ENCODE results near the gene MT1M.

Gene MT1M

DNA sequence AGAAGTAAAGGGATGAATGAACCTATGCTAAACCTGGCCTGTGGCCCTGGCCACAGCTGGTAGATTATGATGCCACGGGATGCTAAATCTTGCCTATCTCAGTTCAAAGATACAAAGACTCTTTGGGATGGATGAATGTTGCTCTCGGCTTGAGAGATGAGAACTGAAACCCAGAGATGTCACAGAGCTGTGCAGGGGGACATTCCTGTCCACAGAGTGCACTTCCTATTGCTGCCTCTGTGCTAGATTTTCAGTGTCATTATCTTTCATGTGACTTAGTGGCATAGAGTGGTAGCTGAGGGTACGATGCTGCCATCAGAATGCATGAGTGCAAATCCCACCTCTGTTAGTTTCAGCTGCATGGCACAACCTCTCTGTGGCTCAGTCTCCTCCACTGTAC, 2.3 kb upstream of the MT1M start:
- no peak for DNase-seq

DNA sequence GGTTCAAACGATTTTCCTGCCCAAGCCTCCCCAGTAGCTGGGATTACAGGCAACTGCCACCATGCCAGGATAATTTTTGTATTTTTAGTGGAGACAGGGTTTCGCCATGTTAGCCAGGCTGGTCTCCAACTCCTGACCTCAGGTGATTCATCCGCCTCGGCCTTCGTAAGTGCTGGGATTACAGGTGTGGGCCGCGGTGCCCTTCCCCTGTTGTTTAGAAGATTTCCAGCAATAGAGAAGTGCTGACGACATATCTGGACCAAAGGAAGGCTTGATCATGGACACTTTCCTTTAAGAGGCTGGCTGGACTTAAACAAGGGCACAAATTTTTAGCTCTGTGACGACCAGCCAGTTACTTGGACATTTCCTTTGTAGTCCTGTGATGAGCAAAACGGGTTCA, 1.3 kb upstream of the MT1M start:
- DNase-seq, result no peak

DNA sequence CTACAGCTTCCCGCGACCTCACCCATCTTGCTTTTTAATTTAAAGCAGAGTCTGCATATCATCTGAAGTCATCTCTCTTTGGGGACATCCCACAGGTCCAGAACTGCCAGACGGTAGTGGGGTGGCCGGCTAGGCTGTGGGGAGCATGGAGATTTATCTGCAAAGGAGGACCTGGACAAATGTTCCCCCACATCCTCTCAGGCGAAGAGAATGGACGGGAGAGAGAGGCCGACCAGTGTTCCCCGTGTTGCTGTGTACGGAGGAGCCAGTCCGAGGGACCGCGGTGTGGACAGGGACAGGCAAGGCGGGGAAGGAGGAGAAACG, 665 bp upstream of the MT1M start:
- DNase-seq, result no peak

DNA sequence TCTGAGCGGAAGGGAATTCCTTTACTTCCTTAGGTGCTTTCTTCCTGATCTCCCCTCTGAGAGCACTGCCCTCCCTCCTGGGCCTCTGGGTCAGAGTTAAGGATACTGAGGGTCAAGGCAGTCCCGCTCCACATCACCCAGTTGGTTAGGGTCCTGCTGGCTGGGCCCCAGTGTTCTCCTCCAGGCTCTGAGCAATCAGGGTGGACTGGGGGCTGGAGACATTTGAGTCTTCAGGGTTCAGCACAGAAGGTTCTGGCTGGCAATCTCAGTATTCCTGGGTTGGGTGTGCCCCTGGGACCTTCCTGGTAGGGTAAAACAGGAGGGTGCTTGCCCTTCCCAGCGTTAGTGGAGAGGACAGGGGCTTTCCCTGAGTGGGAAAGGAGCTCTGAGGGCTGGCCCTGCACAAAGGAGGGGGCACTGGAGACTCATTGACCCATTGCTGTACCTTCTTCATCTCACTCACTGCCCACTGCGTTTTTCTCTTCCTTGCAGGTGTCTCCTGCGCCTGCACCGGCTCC, 448 bp downstream of the MT1M start:
- no peak for DNase-seq

DNA sequence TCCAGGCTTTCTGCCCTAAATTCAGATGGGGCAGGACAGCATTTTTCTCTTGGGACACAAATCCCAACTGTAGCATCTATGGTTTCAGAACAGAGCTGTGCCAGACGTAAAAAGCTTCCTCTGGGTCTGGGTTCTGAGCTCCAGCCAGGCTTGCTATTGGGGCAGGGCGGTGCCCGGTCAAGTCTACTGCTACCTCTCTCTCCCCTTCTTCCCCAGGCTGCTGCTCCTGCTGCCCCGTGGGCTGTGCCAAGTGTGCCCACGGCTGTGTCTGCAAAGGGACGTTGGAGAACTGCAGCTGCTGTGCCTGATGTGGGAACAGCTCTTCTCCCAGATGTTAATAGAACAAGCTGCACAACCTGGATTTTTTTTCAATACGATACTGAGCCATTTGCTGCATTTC, 1.1 kb downstream of the MT1M start:
- no peak for DNase-seq

DNA sequence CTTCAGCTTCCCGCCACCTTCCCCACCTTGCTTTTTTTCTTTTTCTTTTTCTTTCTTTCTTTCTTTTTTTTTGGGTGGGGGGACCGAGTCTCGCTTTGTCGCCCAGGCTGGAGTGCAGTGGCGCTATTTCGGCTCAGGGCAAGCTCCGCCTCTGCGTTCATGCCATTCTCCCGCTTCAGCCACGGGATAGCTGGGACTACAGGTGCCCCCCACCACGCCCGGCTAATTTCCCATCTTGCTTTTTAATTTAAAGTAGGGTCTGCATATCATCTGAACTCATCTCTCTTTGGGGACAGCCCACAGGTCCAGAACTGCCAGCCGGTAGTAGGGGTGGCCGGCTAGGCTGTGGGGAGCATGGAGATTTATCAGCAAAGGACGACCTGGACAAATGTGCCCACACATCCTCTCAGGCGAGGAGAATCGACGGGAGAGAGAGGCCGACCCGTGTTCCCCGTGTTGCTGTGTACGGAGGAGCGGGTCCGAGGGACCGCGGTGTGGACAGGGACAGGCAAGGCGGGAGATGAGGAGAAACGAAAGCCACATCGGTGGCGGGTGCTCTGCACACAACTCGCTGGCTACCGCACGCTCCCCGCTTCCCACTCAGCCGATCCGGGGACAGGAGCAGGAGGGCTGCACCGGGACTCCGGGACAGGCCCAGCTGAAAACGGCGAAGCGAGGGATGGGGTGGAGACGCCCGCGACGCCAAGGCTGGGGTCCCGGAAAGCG, 2.4 kb downstream of the MT1M start:
- no peak for DNase-seq

DNA sequence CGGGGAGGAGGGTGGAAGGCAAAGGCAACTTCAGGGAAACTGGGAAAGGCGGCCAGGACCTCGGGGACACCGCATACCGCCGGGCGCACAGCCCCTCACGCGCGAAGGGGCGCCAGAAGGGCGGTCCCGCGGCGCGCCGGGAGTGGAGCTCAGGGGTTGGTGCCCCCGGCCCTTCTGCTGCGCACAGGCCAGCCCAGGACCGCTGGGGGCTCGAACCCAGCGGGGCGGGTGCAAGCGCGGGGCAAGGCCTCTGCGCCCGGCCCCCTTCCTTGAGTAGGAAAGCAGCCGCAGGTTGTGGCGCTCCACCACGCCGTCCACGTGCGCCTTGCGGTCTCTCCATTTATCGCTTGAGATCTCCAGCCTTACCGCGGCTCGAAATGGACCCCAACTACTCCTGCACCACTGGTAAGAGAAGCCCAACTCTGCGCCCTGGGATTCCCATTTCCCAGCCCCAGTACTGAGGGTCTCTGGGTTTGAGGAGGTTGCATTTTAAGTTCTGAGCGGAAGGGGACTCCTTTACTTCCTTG, 3.0 kb downstream of the MT1M start:
- no peak for DNase-seq

DNA sequence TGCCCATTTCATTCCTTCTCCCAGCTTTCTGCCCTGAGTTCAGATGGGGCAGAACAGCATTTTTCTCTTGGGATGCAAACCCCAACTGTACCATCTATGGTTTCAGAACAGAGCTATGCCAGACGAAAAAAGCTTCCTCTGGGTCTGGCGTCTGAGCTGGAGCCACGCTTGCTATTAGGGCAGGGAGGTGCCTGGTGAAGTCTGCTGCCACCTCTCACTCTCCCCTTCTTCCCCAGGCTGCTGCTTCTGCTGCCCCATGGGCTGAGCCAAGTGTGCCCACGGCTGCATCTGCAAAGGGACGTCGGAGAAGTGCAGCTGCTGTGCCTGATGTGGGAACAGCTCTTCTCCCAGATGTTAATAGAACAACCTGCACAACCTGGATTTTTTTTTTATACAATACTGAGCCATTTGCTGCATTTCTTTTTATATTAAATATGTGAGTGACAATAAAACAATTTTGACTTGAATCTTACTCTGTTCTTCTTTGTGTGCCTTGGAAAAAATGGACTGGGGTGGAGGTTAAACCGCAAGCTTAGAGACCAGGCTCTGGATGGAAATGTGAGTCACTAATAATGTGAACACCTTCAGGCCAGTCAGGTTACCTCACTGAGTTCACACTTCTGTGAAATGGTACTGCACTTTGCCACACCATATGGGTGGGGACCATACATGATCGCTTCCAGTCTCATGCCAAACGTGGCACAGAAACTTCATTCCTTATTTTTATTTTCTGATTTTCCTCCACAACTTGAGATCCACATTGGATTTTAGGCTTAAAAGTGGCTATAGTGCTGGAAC, 4.4 kb downstream of the MT1M start:
- DNase-seq, result no peak

DNA sequence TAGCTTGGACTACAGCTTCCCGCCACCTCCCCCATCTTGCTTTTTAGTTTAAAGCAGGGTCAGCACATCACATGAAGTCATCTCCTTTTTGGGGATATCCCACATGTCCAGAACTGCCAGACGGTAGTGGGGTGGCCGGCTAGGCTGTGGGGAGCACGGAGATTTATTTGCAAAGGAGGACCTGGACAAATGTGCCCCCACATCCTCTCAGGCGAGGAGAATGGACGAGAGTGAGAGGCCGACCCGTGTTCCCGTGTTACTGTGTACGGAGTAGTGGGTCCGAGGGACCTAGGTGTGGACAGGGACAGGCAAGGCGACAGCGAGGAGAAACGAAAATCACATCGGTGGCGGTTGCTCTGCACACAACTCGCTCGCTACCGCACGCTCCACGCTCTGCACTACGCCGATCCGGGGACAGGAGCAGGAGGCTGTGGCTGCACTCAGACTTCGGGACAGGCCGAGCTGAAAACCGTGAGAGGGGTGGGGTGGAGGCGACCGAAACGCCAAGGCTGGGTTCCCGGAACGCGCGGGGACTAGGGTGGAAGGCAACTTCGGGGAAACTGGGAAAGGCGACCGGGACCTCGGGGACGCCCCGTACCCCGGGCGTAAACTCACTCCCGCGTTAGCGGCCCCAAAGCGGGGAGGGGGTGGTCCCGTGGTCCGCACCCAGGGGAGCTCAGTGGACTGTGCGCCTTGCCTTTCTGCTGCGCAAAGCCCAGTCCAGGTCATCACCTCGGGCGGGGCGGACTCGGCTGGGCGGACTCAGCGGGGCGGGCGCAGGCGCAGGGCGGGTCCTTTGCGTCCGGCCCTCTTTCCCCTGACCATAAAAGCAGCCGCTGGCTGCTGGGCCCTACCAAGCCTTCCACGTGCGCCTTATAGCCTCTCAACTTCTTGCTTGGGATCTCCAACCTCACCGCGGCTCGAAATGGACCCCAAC, 5.6 kb downstream of the MT1M start, which contains the start of gene MT1A:
TSS of gene MT1A (plus strand) at position 853 of the 937 bp plus-strand sequence. CDS start at position 926, 73 bp downstream.
- DNase-seq, result no peak

DNA sequence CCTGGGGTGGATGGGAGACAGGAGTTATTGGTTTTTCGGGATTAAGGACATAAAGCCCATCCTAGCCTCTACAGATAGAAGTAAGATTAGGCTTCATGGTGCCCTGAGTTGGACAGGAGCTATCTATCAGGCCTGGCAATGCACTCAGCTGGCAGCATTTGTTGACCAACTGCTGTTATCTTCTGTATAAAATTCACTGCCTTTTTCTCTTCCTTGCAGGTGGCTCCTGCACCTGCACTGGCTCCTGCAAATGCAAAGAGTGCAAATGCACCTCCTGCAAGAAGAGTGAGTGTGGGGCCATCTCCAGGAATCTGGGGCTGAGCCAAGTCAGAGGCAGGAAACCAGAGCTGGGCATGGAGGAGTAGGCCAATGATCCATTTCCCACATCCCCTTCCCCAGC, 6.6 kb downstream of the MT1M start:
- DNase-seq, result no peak

DNA sequence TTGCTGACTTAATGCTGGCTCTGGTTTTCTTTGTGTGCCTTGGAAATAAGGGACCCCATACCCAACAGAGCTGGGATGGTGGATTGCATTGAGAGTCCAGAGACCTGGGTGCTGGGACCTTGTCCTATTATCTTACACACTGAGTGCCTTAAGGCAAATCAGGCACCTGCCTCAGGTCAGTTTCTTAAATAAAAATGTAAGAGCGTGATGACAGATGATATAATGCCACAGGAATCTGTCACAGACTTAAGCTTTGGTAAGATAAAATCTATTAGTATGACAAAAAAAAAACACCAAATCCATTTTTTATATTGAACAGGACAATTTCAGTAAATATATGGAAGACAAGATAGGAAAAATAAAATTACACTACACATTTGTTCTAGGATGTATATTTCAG, 7.6 kb downstream of the MT1M start:
- no peak for DNase-seq

DNA sequence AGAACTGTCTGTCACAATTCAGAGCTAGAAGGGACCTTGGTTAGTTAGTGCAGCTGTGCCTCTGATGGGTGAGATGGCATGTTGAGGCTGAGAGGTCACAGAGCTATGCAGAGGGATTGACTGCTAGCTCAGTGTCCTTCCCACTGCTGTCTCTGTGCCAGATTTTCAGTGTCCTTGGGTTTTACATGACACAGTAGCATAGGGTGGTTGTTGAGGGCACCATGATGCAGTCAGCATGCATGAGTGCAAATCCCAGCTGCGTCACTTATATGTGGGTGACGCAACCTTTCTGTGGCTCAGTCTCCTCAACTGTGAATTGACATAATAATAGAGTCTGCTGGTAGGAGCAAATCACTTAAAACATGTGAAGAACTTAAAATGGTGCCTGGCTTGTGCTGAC, 8.7 kb downstream of the MT1M start:
- DNase-seq, result no peak

DNA sequence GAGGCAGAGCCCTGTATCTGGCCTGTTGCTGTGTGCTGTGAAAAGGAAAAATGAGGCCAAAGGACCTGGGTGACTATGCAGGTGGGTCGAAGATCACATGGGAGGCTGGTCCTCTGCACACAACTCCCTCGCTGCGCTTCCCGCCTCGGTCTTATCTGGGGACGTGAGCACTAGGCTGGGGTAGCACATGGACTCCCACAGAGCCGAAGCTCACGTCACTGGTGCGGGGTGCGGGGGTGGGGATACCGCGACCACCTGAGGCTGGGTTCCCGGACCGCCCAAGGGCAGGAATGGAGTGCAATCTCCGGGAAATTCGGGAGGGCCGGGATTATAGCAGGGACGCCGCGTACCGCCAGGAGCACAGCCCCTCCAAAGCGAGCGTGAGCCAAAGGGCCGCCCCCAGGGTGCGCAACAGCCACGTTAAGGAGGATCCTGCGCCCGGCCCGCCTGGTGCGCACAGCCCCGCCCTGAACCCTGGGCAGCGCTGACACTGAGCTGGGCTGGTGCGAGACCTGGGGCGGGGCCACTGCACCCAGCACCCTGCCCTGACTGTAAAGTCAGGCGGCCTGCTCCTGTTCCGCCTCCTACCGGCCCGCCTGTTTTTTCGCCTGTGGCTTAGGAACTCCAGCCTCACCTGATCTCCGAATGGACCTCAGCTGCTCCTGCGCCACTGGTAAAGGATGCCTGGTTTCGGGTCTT, 10.8 kb downstream of the MT1M start:
- DNase-seq, result peak; percentile 78

DNA sequence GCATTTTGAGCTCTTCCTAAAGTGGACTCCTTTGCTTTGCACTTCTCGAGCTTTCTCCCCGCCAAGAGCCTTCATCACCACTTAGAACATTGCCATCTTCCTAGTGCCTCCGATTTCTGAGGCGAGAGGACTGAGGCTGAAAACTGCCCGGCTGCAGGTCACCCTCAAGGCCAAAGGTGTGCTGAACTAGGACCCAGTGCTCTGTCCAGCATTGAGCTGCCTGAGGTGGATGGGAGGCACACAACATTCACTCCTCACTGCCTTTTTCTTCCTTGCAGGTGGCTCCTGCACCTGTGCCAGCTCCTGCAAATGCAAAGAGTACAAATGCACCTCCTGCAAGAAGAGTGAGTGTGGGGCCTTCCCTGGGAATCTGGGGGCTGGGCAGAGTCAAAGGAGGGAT, 11.4 kb downstream of the MT1M start:
- DNase-seq, result no peak

DNA sequence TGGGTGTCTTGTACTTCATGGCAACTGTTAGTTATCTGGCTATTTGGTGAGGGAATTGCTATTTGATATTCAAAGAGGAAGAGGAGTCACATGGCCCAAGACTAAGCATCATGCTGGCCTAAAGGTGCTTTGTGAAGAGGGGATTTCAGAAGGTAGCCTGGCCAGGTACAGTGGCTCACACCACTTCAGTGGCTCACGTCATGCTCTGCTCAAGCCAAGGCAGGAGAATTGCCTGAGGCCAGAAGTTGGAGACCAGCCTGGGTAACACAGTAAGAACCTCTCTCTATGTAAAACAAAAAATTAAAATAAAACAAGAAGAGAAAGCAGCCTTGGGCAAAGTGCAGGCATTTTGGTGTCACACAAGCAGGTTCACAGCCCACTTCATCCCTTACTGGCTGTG, 12.9 kb downstream of the MT1M start:
- no peak for DNase-seq

DNA sequence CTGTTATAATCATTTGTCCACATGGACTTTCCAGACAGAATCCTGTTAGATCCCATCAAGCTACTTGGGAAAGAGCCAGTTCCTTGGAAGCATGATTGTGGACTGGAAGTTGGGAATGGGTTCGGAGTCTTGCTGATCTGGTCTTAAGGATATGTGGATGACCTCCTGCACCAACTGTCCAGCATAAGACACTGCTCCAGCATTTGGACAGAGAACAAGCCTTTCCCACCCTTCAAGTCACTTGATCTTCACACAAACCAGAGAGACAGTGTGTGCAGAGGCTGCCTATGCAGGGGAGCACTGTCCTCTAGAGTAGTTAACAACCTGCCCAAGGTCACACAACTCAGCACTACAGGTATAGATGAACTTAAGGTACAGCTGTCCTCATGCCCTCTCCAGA, 13.4 kb downstream of the MT1M start:
- no peak for DNase-seq

DNA sequence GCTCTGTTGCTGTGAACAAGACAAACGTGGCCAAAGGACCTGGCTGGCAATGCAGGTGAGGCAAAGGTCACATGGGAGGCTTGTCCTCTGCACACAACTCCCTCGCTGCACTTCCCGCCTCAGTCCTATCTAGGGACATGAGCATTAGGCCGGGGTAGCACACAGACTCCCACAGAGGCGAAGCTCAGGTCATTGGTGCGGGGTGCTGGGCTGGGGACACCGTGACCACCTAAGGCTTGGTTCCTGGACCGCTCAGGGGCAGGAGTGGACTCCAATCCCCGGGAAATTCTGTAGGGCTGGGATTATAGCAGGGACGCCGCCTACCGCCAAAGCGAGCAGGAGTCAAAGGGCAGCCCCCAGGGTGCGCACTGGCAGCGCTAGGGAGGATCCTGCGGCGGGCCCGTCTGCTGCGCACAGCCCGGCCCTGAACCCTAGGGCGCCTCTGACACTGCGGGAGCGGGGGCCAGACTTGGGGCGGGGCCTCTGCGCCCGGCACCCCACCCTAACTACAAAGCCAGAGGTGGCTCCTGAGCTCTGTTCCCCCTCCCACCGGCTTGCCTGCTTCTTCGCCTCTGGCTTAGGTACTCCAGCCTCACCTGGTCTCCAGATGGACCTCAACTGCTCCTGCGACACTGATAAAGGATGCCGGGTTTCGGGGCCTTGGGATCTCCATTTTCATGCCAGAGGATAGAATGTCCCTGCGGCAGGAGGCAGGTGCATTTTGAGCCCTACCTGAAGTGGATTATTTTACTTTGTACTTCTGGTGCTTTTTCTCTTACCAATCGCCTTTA, 15.4 kb downstream of the MT1M start:
- no peak for DNase-seq

DNA sequence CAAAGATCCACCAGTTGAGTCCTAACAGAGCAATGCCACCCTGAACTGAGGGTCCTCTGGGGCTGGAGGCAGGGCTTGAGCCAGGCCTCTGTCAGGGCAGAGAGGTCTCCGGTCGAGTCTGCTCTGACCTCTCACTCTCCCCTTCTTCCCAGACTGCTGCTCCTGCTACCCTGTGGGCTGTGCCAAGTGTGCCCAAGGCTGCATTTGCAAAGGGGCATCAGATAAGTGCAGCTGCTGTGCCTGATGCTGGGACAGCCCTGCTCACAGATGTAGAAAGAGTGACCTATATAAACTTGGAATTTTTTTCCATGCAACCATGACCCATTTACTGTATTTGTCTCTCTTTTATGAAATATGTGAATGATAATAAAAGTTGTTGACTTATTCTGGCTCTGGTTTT, 16.8 kb downstream of the MT1M start:
- no peak for DNase-seq

DNA sequence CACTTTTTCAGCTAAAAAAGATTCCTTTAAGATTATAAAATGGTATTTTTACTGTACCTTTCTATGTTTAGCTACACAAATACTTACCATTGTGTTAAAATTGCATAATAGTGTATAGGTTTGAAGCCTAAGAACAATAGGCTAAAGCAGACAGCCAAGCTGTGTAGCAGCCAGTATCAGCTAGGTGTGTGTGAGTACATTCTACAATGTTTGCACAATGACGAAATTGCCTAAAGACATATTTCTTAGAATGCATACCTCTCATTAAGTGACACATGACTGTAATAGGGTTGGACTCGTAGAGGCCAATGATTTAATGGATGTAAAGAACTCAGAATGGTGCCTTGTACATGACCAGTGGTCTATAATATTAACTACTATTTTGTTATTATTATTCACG, 17.4 kb downstream of the MT1M start:
- no peak for DNase-seq

DNA sequence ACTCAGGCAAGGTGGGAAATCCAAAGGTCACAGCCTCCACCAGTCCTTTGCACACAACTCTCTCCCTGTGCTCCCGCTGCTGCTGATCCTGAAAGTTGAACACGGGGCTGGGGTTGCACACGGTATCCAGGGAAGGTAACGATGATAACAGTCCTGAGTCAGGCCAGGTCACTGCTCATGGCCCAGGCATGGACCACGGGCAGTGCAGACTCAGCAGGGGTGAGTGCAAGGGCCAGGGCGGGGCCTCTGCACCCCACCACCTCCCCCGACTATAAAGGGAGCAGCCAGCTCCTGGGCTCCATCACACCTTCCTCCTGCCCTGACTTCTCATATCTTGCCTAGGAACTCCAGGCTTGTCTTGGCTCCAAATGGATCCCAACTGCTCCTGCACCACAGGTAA, 19.1 kb downstream of the MT1M start, which contains the start of gene MT1B:
TSS of gene MT1B (plus strand) at position 301 of the 400 bp plus-strand sequence. CDS start at position 369, 68 bp downstream.
- DNase-seq, result no peak

DNA sequence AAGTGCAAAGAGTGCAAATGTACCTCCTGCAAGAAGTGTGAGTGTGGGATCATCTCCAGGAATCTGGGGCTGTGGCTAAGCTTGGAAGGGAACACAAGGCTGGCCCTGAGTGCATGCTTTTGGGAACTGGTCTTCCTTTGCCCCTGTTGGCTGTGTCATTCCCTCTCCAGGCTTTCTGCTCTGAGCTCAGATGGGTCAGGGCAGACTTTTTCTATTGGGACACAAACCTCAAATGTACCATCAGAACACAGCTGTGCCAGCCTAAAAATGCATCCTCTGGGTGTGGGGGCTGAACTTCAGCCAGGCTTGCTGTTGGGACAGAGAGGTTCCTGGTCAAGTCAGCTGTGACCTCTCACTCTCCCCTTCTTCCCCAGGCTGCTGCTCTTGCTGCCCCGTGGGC, 20.1 kb downstream of the MT1M start:
- DNase-seq, result no peak
